Pancreas (tissue), 10 donors: ENCODE data around the gene RFK. TPM values are rescaled to one million over a fixed set of nuclear protein-coding genes. Genes with fewer than 3 reads are reported as not detected.
A peak's percentile ranks its signal among the peaks of the same experiment; 100 is the strongest.

Experiments
- ATAC-seq, 4 donors: fragments of 200-7000 bp; cut with Tn5 transposase; one replicate each; pipeline versions ENCODE4 v1.8.0 to v1.9.1; 2020; ENCODE audit warnings: mild to moderate bottlenecking in 4 of 4, moderate library complexity in 4 of 4
- DNase-seq, 6 donors: peaks; one replicate each; pipeline ENCODE4 v3.0.0-alpha.2; 2020
- FAIRE-seq: peaks from 2 replicates; lab custom pipeline; 2012; peaks lifted over from hg19 to GRCh38; lab: Jason Lieb, UNC
- H3K27ac ChIP-seq, 4 donors: fragments of 200-600 bp; sonication (generic); 1 replicate in 3 of 4; 2 replicates in 1 of 4; pipeline versions ENCODE4 v1.5.0 to v1.8.0; 2020
- H3K27me3 ChIP-seq, 4 donors: fragments of 200-600 bp; one replicate each; pipeline ENCODE4 v1.8.0; 2021
- H3K36me3 ChIP-seq, 3 donors: fragments of 200-600 bp; sonication (generic) in 1 of 3; one replicate each; pipeline versions ENCODE4 v1.5.0 to v1.8.0; 2020 to 2021
- H3K4me1 ChIP-seq, 3 donors: fragments of 200-600 bp; one replicate each; pipeline ENCODE4 v1.8.0; 2021
- H3K4me3 ChIP-seq, 4 donors: fragments of 200-600 bp; sonication (generic) in 2 of 4; one replicate each; pipeline versions ENCODE4 v1.5.0 to v1.8.0; 2020 to 2021
- H3K9me3 ChIP-seq, 4 donors: fragments of 200-600 bp; one replicate each; pipeline ENCODE4 v1.8.0; 2021
- WGBS, 2 donors: extraction: QIAGEN DNeasy Blood & Tissue Kit; methylation state at CpG; one replicate each; pipeline ENCODE4 v1.1.7; 2013; 5-methylcytosine and 5-hydroxymethylcytosine counted together
- intact Hi-C, 3 donors: fragments of 100-400 bp; cut with DNase I; formaldehyde crosslinking; loops; one replicate each; pipeline versions ENCODE4 v1.11.1 to v1.14.2; 2022
- polyA plus RNA-seq, 2 donors: library from polyadenylated mRNA; stranded (reverse); fragments of 200-250 nt; gene quantifications; one replicate each; pipeline ENCODE4 v1.2.3, GENCODE V29; 2013
- total RNA-seq, 6 donors: library from RNA; stranded (reverse); fragmentation: NEBNext Ultra II Directional in 4 of 6; extraction: Animal tissue kit (Norgen Biotek cat#: 25700) in 4 of 6; gene quantifications; one replicate each; pipeline versions ENCODE4 v1.2.1 to v1.2.4, GENCODE V29; 2021 to 2023
- TF ChIP-seq, protein P1 (sequence below), 4 donors: fragments of 200-600 bp; sonication (generic) in 3 of 4; IDR thresholded peaks; one replicate each; pipeline versions ENCODE4 v1.5.0 to v1.8.0; 2021; ENCODE audit warnings: antibody characterized with exemption in 4 of 4
- donor health status: healthy with polysubstance abuse.
- donor health status: DM: no; HTN: no; CAD: no; lungs with moderate emphysema.
- donor health status: DM: no; HTN: no; CAD: no.
- donor health status: control.
- donor health status: control.
- donor health status: Bipolar disorder and iron deficiency.
- donor health status: DM: yes; HTN: yes; CAD: no.
- donor health status: DM: no; HTN: no; CAD: no.
- donor health status: DM: no; HTN: no; CAD: no.
- donor health status: DM: yes; HTN: yes; CAD: no.

Gene RFK
- total and polyA plus RNA-seq, 8 donors, result 5.8 to 16.5 (median 10.8) TPM

DNA sequence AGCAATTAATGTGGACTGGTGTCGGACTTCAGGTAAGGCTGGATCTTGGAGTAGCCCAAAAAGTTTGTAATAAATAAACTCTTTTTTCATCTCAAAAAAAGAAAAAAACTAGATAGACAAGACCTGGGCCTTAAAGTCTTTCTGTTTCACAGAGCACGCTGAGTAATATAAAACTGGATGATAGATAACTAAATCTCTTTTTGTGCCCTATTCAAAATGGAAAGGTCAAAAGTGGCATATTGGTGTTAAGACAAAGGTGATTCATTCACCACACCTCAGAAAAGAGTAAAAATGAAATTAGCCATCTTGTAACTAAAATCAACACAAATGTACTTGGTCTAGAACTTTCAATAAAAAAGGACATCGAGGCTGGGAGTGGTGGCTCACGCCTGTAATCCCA is 30.3 kb upstream of the RFK start:
- no peaks in the 10 kb centered on the region for H3K9me3 ChIP-seq
- H3K27me3 ChIP-seq, result no peaks in the 10 kb centered on the region
- 93 to 97% methylated on average over 4 of the region's 4 CpGs for WGBS, 2 donors
- TF ChIP-seq, protein P1, sequence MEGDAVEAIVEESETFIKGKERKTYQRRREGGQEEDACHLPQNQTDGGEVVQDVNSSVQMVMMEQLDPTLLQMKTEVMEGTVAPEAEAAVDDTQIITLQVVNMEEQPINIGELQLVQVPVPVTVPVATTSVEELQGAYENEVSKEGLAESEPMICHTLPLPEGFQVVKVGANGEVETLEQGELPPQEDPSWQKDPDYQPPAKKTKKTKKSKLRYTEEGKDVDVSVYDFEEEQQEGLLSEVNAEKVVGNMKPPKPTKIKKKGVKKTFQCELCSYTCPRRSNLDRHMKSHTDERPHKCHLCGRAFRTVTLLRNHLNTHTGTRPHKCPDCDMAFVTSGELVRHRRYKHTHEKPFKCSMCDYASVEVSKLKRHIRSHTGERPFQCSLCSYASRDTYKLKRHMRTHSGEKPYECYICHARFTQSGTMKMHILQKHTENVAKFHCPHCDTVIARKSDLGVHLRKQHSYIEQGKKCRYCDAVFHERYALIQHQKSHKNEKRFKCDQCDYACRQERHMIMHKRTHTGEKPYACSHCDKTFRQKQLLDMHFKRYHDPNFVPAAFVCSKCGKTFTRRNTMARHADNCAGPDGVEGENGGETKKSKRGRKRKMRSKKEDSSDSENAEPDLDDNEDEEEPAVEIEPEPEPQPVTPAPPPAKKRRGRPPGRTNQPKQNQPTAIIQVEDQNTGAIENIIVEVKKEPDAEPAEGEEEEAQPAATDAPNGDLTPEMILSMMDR (IDR thresholded peaks at IDR 0.05), result no peak
- H3K4me1 ChIP-seq, result no peaks in the 10 kb centered on the region
- intact Hi-C loops, result no loop called here
- H3K36me3 ChIP-seq, result no peaks in the 10 kb centered on the region
- no peak overlapping the region for H3K27ac ChIP-seq
- H3K4me3 ChIP-seq, result no peak overlapping the region
- ATAC-seq, result no peak
- no peak for DNase-seq
- FAIRE-seq, result no peak

DNA sequence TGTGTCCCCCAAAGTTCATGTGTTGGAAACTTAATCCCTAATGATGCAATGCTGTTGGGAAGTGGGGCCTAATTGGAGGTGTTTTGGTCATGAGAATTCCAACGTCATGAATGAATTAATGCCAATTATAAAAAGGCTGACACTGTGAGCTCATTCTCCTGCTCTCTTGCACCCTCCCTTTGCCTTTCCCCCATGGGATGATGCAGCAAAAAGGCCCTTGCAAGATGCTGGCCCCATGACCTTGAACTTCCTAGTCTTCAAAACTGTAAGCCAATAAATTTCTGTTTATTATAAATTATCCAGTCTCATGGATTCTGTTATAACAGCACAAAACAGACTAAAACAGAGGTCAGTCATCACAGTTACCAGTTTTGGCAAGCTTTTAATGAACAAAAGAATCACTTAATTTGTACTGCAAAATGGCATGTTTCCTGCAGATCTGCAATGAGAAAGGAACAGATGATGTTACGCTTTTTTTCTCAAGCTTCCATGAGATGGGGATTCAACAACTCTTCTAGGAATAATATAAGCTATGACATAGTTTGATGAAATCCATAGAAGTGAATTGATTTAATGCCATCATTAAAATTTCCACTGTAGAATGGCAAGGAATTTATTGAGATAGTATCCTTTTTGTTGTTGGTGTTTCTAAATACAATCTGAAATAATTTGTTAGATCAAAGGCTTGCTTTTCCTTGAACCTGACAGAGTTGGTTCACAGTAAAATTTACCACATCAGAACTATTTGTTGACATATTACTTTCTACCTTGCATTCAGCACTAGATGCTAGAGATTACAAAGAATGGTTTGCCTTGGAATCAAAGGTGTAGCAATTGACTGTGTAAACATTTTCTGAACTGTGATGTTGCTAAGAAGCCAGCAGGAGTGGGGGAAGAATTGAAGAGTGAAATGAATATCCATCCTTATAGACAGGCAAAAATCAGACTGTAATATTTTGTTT is 29.3 kb upstream of the RFK start:
- Histone ChIP-seq H3K4me3 (no peak overlapping the region), H3K27ac (no peak overlapping the region), H3K4me1 (no peaks in the 10 kb centered on the region), H3K27me3 (no peaks in the 10 kb centered on the region), H3K36me3 (no peaks in the 10 kb centered on the region), H3K9me3 (no peaks in the 10 kb centered on the region)
- no peak for ATAC-seq
- no peak for FAIRE-seq
- DNase-seq, result no peak
- TF ChIP-seq, protein P1 (IDR thresholded peaks at IDR 0.05), result no peak
- 69 to 78% methylated on average over 2 of the region's 2 CpGs for WGBS, 2 donors
- intact Hi-C loops, result no loop called here

DNA sequence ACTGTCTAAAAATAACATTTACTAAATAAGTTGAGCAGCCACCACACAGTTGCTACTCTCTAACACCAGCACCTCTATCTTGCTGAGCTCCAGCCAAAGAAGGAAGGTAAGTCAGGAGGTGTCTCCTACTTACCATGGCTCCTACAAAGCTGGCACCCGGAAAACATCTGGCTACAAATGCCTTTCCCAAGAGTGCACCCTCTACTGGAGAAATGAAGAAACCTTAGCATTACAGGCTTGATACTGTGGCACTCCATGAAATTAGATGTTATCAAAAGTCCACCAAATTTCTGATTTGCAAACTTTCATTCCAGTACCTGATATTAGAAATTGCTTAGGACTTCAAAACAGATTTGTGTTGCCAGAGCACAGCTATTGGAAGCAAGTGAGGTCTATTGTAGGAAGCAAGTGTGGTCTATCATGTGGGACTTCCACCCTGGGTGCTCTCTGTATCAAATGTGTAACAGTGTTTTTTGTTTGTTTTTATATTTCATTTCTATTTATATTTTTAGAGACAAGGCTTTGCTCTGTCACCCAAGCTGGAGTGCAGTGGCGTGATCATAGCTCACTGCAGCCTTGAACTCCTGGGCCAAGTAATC is 25.7 kb upstream of the RFK start:
- 60 to 66% methylated on average over 2 of the region's 2 CpGs for WGBS, 2 donors
- no peak for FAIRE-seq
- peak; percentile 64 to 82 (median 73) for ATAC-seq

DNA sequence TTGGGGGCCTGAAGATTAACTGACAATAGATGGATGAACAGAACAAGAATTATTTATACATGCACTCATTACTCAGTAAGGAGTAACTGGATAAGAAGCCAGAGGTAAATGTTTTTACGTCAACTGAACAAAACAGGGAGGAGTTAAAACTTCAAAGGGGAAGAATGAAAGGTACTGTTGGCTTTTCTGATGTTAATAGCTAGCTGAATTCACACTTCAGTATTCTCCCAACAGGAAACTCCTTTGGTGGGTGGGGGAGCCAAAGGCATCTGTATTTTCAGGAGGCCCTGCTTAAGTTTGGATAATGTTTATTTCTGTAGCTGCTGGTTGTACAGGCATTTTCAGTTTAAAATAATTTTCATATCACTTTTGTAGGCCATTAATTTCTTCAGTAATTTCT is 23.2 kb upstream of the RFK start:
- Histone ChIP-seq H3K27me3 (no peaks in the 10 kb centered on the region), H3K36me3 (no peaks in the 10 kb centered on the region), H3K9me3 (no peaks in the 10 kb centered on the region), H3K4me1 (peaks cover 0 to 17% (median 9%) of the 10 kb centered on the region in 3 donors), H3K27ac (no peak overlapping the region), H3K4me3 (no peak overlapping the region)
- intact Hi-C loops, result no loop called here
- DNase-seq, result no peak
- TF ChIP-seq, protein P1 (IDR thresholded peaks at IDR 0.05), result no peak
- WGBS, 2 donors, result 36 to 55% methylated on average over 1 of the region's 1 CpG
- no peak for FAIRE-seq
- no peak for ATAC-seq

More for the DNA sequence above, 25.7 kb upstream of the RFK start:
- Histone ChIP-seq H3K36me3 (no peaks in the 10 kb centered on the region), H3K4me3 (no peak overlapping the region), H3K27ac (no peak overlapping the region), H3K27me3 (no peaks in the 10 kb centered on the region), H3K9me3 (no peaks in the 10 kb centered on the region), H3K4me1 (peaks cover 0 to 16% (median 9%) of the 10 kb centered on the region in 3 donors)
- TF ChIP-seq, protein P1 (IDR thresholded peaks at IDR 0.05), result peak in 3 of 4 donors; percentile 31 to 47 (median 43)
- intact Hi-C loops, result no loop called here
- peak in 2 of 6 donors; percentile 17 to 26 for DNase-seq
